Stimulated activated CD8-positive, alpha-beta memory T cell treated with anti-CD3 and anti-CD28 coated beads, Interleukin-15, amount 100 ng/mL, for 4 hours (primary cell): ENCODE data around the gene RMDN3.

Experiments used
- DNase-seq, 2 donors: peaks; one replicate each; pipeline ENCODE4 v3.0.0-alpha.2; 2020; ENCODE audit warnings: low read depth in 2 of 2

The RMDN3 gene

GRCh38 chr15:40747685-40748631, 7.1 kb downstream of the RMDN3 start:
- no peak for DNase-seq

DNA sequence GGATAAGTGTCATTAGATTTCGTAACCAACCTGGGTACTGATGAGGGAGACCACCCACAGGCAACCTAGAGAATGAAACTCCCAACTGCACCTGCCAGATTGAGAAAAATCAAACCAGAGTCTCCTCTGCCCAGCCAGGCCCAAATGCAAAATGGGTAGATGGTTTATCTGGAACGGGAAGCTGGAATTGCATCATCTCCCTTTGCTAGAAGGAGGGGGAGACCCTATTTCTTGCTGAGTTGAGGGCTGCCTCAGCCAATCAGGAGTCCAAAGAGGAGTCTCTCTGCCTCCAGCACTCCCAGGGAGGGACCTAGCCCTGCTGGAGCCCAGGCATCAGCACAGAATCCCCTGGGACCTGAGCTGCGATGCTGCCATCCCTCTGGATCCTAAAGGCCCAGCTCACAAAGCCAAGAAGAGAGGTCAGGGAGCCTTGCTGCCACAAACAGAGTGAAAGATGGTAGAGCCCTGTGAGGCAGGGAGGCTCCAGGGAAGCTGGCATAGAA, 8.1 kb downstream of the RMDN3 start:
- DNase-seq: no peak

- no peak for DNase-seq
Observed at GRCh38 chr15:40744815-40745152, 10.3 kb downstream of the RMDN3 start.

DNA sequence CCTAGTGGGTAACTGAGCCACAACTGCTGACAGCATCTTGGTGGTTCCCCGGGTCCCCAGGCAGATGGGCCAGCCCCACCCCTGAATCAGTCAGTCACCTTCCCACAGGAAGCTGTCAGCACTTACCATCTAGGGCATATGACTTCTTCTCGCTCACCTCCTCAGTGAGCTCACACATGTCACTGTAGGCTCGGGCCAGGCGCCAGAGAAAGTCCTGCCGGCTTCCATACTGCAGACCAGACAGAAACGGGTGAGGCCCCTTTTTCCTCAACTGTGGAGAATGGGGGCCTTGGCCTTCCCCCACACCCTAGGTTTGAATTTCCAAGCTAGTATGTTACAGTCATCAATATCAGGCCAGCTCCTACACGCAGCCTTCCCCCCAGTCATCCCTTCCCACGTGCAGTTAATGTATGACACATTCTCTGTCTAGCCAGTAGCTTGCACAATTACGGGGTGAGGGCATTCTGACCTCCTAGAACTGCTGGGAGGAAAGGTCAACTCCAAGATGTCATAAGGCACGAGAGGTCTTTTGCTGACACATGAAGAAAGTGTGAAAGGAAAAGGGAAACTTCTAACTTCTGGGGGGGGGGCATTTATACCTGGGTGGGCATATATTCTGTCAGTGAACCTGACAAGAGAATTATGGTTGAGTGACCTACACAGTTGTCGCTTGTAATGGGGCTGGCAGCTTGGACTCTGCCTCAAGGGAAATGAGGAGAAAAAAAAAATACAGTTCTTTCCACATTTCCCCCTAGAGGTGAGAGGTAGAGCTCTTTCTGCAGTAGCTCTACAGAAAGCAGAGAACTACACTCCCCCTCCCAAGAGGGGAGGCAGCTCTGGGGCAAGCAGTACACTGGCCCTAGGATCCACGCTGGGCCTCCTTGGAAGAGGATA, 10.9 kb downstream of the RMDN3 start:
- DNase-seq: peak; percentile 43 to 50

- no peak for DNase-seq
Observed at GRCh38 chr15:40743485-40743901, 11.6 kb downstream of the RMDN3 start.

- DNase-seq: no peak
Observed at GRCh38 chr15:40739854-40740253, 15.2 kb downstream of the RMDN3 start.

DNA sequence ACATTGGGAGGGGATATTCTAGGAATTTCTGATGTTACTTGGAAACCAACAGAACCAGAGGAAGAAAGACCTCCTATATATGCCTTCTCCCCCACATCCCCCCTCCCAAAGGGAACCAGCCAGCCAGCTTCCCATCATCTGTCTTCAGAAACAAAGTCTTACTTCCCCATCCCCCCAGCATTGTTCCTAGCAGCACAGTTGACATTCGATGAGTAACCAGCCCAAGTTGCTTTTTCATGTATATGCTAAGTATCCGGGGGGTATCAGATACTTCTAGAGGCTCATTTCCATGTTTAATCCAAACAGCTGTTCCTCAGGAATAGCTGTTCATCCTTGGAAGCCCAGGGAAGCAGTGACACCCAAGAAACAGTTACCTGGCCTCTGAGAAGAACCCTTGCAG, 16.0 kb downstream of the RMDN3 start:
- no peak for DNase-seq

DNA sequence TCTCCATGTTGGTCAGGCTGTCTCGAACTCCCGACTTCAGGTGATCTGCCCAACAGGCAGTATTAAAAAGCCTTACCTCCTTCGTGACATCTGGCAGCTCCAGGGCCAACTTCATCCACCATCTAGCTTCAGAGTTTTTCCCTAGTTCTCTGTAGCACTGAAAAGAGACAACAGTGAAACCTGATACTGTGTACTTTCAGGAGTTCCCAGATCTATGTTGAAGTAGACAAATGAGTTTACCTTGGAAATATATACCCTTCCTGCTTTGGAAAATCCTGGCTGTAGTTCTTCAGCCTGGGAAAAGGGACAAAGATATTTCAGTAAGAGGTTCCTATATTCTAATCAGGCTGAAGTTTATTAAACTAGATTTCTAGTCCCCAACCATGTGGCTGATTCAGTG, 18.0 kb downstream of the RMDN3 start:
- no peak for DNase-seq

DNA sequence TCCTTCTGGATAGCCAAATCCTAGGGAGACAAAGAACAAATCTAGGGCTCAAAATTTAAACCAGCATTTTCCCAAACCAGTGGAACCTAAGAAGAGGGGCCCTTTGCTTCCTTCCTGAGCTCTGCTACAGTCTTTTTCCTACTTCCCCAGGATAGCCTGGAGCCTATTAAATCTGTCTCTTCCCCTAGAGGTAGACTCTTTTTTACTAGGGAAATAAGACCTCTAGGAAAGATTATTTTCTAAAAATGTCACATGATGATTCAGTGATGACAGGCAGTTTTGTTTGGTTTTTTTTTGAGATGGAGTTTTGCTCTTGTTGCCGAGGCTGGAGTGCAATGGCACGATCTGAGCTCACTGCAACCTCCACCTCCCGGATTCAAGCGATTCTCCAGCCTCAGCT, 18.5 kb downstream of the RMDN3 start:
- no peak for DNase-seq

DNA sequence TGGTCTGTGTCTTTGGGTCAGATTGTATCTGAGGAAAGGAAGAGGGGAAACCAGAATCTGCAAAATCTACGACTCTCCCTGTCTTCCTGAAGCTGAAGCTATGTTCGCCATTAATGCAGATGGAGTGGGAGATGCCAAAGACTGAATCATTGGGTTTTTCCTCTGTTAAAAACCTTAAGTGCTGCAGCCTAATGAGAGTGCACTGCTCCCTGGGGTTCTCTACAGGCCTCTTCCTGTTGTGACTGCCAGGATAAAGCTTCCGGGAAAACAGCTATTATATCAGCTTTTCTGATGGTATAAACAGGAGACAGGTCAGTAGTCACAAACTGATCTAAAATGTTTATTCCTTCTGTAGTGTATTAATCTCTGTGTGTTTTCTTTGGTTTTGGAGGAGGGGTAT, 24.0 kb downstream of the RMDN3 start:
- no peak for DNase-seq

DNA sequence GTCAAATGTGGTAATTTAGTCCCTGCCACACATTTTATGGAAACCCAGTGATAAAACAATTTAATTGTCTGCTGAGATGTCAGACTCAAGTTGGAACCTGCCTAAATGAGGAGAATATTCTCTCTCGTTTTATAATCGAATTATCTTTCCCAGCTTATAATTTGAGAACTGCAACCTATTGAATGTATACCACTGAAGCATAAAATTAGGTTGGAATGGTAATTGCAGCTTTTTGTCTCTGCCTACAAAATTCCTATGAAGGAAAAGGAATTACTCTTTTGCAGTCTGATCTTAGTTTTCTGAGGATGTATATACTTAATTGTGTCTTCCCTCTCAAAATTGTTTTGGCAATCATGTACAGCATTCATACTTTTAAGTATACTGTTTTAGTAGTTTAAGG, 31.1 kb downstream of the RMDN3 start:
- no peak for DNase-seq

DNA sequence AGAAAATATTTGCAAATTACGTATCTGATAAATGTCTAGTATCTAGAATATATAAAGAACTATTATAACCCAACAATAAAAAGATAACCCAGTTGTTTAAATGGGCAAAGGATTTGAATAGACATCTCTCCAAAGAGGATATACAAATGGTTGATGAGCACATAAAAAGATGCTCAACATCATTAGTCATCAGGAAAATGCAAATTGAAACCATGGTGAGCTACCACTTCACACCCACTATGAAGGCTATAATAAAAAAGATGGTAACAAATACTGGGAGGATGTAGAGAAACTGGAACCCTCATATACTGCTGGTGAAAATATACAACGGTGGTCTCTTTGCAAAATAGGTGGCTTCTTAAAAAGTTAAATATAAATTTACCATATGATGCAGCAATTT, 32.1 kb downstream of the RMDN3 start:
- DNase-seq: no peak

DNA sequence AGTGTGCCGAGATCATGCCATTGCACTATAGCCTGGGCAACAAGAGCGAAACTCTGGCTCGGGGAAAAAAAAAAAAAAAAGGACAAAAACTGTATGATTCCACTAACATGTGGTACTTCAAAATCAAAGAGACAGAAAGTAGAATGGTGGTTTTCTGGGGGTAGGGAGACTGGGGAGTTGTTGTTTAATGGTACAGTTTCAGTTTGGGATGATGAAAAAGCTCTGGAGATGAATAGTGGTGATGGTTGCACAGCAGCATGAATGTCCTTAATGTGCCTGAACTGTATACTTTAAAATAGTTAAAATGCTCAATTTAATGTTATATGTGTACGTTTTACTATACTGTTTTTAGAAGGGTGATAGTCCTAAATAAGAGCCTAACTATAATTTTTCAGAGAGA, 32.7 kb downstream of the RMDN3 start:
- DNase-seq: no peak

DNA sequence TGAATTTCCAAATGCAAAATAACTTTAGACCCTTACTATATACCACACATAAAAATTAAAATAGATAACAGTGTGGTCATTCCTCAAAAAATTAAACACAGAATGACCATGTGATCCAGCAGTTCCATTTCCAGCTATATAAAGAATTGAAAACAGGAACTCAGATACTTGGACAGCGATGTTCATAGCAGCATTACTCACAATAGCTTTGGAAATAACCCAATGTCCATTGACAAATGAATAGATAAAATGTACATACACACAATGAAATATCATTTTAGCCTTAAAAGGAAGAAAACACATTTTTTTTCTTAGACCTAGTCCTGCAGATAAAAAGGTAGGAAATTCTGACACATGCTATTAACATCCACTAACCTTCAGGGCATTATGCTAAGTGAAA, 33.4 kb downstream of the RMDN3 start:
- DNase-seq: no peak

DNA sequence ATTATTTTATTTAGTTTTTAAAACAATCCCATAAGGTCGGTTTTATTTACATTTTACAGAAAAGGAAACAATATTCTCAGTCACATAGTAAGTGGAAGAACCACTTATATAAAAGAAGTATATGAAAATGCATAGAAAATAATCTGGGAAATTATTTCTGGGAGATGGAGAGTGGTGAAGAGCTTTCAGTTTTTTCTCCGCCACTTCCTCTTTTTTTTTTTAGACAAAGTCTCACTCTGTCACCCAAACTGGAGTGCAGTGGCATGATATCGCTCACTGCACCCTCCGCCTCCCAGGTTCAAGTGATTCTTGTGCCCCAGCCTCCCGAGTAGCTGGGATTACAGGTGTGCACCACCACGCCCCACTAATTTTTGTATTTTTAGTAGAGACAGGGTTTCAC, 38.9 kb downstream of the RMDN3 start:
- no peak for DNase-seq

DNA sequence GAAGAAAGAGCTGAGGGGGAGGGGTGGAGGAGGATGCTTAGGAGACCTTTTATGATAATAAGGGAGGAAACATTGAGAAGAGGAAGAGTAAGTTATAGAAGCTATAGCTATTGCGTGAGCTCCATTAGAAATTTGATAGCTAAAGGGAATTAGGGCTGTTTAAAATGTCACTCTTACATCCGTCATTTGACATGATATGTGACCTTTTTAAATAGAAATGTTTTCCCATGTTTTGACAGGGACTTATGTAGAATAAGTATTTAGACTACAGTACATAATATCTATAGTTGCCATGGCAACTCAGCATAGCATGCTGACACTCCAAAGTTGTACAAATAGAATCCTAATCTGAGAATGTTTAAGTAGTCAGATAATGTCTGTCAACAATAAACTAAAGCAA, 40.9 kb downstream of the RMDN3 start:
- DNase-seq: no peak

- DNase-seq: no peak
Observed at GRCh38 chr15:40706121-40706520, 48.9 kb downstream of the RMDN3 start.

- no peak for DNase-seq
Observed at GRCh38 chr15:40702077-40702476, 53.0 kb downstream of the RMDN3 start.

DNA sequence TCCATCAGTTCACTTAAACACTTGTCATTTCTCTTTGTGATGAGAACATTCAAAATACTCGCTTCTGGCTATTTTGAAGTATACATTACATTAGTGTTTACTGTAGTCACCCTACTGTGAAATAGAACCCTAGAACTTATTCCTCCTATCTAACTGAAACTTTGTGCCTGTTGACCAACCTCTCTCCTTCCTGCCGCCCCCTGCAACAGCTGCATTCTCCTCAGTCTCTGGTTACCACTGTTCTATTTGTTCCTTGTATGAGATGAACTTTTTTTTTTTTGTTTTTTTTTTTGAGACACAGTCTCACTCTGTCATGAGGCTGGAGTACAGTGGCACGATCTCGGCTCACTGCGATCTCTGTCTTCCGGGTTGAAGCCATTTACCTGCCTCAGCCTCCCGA, 57.1 kb downstream of the RMDN3 start:
- DNase-seq: no peak

DNA sequence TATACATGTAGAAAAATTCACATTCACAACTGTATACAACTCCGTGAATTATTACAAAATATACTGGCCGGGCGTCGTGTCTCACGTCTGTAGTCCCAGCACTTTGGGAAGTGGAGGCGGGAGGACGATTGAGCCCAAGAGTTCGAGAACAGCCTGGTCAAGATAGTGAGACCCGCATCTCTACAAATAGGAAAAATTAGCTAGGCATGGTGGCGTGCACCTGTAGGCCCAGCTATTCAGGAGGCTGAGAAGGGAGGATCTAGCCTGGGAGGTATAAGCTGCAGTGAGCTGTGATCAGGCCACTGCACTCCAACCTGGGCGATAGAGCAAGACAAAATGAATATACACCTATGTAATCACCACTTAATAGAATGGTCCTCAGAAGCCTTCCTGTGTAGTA, 58.8 kb downstream of the RMDN3 start:
- no peak for DNase-seq

DNA sequence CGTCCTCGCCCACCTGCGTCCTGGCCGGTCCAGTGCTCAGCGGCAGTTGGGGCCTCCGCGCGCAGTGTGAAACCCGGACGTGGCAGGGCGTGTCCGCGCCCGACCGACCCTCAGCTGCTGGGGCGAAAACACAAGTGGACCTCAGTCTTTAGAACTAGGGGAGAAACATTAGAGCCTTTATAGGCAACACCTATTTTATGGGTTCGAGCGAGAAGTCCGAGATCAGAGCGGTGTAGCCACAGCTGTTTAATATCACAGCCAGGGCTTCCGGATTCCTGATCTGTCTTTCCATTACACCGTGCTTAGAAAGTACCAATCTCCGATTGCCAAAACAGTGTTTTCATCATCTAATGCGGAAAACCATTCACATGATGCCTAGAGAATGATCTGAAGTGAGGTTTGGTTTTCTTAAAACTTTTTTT, 59.6 kb downstream of the RMDN3 start:
- no peak for DNase-seq

- peak; percentile 77 to 85 for DNase-seq
Observed at GRCh38 chr15:40694688-40695468, 60.2 kb downstream of the RMDN3 start, which contains the start of gene RAD51. Gene RAD51, plus strand, starts transcription at chr15:40695174. Its CDS starts 3,585 bp downstream, at chr15:40698759.
